Head of caudate nucleus (tissue), 42 donors: Measurements from ENCODE around the gene CDK12.
"Not testable (repeated sequence)": the region's sequence is repeated elsewhere in the genome, so short reads cannot be mapped to it uniquely, and the experiment has no call there.

Experiments
- DNase-seq, 42 donors: peaks; one replicate each; pipeline versions ENCODE4 v3.0.0 to v3.0.0-alpha.2; 2020 to 2021; ENCODE audit warnings: mixed read lengths in 7 of 42
- intact Hi-C: fragments of 100-400 bp; cut with DNase I; formaldehyde crosslinking; loops from one replicate; pipeline ENCODE4 v1.15.0; 2022

The CDK12 gene

DNA sequence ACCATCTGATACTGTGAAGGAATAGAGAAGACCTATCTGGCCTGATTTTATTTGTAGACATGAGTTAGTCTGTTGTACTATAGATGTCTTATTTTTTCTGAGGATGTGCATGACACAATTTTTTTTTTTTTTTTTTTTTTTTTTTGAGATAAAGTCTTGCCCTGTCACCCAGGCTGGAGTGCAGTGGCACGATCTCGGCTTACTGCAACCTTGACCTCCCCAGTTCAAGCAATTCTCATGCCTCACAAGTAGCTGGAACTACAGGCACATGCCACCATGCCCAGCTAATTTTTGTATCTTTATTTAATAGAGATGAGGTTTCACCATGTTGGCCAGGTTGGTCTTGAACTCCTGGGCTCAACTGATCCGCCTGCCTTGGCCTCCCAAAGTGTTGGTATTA lies 26.2 kb downstream of the CDK12 start:
- DNase-seq, intact Hi-C loops: not testable (repeated sequence)

GRCh38 chr17:39487946-39488345 lies 26.7 kb downstream of the CDK12 start:
- peak in 1 of 42 donors; percentile 11 for DNase-seq
- intact Hi-C loops = no loop called here

DNA sequence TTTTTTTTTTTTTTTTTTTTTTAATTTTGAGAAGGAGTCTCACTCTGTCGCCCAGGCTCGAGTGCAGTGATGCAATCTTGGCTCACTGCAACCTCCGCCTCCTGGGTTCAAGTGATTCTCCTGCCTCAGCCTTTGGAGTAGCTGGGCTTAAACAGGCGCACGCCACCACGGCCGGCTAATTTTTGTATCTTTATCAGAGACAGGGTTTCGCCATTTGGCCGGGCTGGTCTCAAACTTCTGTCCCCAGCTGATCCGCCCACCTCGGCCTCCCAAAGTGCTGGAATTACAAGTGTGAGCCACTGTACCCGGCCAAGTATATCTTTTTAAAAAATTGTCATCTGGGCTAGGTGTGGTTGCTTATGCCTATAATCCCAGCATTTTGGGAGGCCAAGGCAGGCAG lies 35.6 kb downstream of the CDK12 start:
- intact Hi-C loops = not testable (repeated sequence)
- DNase-seq = peak in 1 of 42 donors; percentile 25

GRCh38 chr17:39507511-39507910 lies 46.2 kb downstream of the CDK12 start:
- intact Hi-C loops = no loop called here

GRCh38 chr17:39508987-39509386 lies 47.7 kb downstream of the CDK12 start:
- intact Hi-C loops = no loop called here
- no peak for DNase-seq

More at GRCh38 chr17:39507511-39507910, 46.2 kb downstream of the CDK12 start:
- DNase-seq = no peak

DNA sequence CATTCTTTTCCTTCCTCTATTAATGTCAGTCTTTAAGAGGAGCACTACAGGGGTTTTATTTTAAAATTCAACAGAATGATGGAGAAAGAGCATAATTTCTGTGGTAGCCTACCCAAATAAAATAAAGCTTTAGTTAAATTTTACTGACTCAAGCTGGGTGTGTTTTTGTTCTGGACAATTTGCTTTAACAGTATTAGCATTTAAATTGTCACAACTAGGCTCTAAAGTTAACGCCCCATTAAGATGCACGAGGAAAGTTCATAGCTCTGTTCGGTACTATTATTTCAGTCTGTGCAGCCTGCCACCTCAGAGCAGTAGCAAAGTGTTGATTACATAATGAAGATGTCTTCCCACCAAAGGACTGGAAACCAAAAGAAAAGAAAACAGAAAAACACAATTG lies 52.0 kb downstream of the CDK12 start:
- intact Hi-C loops = no loop called here
- no peak for DNase-seq

DNA sequence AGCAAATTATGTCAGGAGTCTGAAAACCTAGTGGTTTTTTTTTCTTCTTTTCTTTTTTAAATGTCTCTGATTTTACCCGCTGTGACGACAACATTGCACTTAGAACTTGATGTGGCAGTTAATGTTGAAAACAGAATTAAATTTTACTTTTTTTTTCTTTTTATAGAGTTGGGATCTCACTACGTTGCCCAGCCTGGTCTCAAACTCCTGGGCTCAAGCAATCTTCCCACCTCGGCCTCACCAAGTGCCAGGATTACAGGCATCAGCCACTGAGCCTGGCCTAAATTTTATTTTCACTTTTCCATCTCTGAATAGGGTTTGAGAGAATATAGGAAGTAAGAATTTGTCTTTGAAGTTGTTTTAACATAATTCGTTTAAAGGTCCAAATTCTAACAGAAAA lies 52.6 kb downstream of the CDK12 start:
- intact Hi-C loops = no loop called here
- no peak for DNase-seq

DNA sequence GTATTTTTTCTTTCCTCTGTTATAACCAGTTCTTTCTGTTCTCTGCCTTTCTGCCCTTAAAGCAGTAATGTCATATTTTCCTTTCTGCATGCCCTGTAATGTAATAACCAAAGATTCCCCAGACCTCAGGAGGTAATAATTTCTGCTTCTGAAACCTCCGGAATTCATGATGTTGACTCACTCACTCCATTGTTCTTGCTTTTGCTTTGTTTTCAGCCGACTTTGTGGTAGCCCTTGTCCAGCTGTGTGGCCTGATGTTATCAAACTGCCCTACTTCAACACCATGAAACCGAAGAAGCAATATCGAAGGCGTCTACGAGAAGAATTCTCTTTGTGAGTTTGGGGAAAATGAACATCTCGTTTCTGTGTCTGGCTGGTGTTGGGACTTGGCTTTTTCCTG lies 55.9 kb downstream of the CDK12 start:
- intact Hi-C loops = no loop called here
- no peak for DNase-seq

GRCh38 chr17:39525801-39526506 lies 64.7 kb downstream of the CDK12 start:
- peak in 10 of 42 donors; percentile 1 to 43 (median 23) for DNase-seq
- intact Hi-C loops = no loop called here

DNA sequence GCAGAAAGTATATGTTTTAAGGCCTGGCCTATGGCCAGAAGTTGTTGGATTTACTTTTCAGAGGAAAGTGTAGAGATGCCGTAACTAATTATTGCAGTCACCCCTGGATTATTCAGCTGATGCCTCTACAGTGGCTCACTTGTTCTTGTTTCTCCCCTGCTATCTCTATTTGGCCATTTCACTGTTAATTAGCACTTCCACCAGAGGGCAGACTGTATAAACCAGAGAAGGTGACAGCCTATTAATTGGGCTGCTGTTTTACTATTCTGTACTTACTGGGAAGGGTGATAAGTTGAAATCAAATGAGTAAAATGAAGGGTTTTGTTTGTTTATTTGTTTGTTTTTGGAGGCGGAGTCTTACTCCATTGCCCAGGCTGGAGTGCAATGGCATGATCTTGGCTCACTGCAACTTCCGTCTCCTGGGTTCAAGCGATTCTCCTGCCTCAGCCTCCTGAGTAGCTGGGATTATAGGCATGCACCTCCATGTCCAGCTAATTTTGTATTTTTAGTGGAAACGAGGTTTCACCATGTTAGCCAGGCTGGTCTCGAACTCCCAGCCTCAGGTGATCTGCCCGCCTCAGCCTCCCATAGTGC lies 66.0 kb downstream of the CDK12 start:
- peak in 3 of 42 donors; percentile 10 to 48 (median 32) for DNase-seq
- intact Hi-C loops = no loop called here

DNA sequence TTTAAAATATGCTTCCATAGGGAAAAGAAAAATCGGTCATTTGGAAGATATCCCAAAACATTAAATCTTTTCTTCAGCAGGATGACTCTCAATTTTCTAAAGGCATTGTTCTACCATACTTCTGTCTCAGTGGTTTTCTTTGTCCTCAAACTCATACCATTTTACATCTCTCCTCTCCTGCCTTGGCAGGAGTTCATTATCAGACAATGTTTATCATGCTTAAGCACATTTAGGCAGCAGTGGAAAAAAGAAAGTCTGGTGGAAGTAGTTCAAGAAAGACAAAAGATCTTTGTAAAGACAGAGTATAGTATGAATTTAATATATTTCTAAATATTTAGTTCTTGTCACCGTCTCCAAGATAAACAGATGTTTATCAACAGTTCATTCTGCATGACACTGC lies 68.2 kb downstream of the CDK12 start:
- intact Hi-C loops = no loop called here
- no peak for DNase-seq

DNA sequence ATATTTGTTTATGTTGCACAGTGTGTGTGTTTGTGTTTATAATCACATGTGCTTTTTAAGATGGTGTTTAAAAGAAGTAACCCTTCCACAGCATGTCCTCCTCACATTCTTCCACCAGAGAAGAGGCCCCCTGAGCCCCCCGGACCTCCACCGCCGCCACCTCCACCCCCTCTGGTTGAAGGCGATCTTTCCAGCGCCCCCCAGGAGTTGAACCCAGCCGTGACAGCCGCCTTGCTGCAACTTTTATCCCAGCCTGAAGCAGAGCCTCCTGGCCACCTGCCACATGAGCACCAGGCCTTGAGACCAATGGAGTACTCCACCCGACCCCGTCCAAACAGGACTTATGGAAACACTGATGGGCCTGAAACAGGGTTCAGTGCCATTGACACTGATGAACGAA lies 69.2 kb downstream of the CDK12 start:
- DNase-seq = no peak
- intact Hi-C loops = no loop called here

- intact Hi-C loops = no loop called here
- DNase-seq = no peak
Observed at GRCh38 chr17:39531252-39531651, 70.0 kb downstream of the CDK12 start.

- no peak for DNase-seq
- intact Hi-C loops = no loop called here
Observed at GRCh38 chr17:39533891-39534290, 72.6 kb downstream of the CDK12 start.

DNA sequence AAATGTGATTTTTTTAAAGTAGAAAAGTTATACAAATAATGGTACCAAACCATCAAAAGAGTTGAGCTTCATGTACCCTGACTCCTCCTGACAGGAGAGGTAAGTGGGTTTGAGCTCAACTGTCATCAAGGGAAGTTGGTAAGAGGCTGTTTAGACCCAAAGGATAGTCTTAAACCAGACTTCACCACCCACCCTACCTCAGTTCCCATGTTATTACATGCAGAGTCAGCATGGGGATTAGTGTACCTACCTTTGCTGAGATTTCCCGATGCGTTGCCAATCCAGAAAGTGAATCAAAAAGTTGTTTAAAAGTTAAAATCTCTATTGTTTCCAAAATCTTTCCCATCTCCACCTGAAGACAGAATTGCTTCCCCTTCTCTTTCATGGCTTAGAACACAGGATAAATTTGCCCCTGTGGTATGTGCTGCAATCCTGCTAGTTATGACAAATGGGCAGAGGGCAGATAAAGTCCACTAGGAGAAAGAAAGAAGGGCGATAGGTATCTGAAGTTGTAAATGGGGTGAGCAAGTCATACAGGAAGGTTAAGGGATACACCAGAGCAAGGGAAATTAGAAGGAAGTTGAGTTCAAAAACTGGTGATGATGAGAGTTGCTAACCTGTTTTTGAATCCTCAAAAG lies 73.6 kb downstream of the CDK12 start:
- DNase-seq = no peak
- intact Hi-C loops = no loop called here

- DNase-seq = no peak
- intact Hi-C loops = no loop called here
Observed at GRCh38 chr17:39536468-39536867, 75.2 kb downstream of the CDK12 start.

- intact Hi-C loops, DNase-seq: not testable (repeated sequence)
Observed at GRCh38 chr17:39537364-39537763, 76.1 kb downstream of the CDK12 start.

- intact Hi-C loops = no loop called here
- no peak for DNase-seq
Observed at GRCh38 chr17:39538866-39539265, 77.6 kb downstream of the CDK12 start.

DNA sequence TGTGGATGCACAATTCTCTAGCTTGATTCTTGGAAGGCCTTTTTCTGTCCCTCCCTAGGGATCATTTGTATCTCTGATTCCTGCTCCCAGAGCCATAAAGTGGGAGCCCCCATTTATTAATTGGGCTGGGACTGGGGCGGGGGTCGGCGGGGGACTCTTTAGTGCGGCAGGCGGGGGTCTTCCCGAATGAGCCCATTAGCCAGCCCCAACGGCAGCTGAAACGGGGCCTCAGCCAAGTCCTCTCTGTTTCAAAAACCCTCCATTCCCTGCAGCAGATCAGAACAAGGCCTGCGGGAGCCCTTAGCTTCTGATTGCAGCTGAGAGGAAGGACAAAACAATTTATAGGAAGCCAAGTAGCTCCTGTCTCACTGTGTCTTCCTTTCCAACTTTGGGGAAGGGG lies 79.3 kb downstream of the CDK12 start:
- no peak for DNase-seq
- intact Hi-C loops = no loop called here

GRCh38 chr17:39541652-39542051 lies 80.4 kb downstream of the CDK12 start:
- no peak for DNase-seq
- intact Hi-C loops = no loop called here

- intact Hi-C loops = no loop called here
- DNase-seq = no peak
Observed at GRCh38 chr17:39543176-39543575, 81.9 kb downstream of the CDK12 start.
